SK-N-SH (cell line): Measurements from ENCODE around the gene CEP290.

Source experiments
- REST ChIP-seq: IDR thresholded peaks from 2 replicates; pipeline ENCODE4 v1.6.1; 2012; ENCODE audit warnings: mild to moderate bottlenecking, low read depth, low read length, moderate library complexity
- USF2 ChIP-seq: fragments of 150-350 bp; IDR thresholded peaks from 2 replicates; pipeline ENCODE4 v1.6.1; 2017; ENCODE audit warnings: antibody characterized with exemption, low read length, low read depth, borderline replicate concordance

DNA sequence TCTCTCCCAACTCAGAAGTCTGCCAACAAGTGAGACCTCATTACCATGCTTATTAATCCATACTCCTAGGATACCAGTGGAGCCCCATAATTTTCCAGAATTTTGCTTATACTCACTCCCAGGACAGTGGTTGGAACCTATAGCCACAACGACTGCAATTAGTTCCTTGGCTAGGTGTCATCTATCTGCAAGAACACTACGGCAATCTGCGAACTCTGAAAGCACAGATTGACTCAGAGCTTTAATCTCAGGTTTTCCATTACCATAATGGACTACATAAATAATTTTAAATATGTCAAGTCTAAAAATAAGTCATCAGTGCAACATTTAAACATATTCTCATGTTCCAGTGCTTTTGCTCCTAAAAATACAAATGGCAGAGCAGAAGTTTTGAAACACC is 33.7 kb upstream of the CEP290 start:
- TF ChIP-seq REST (no peak), USF2 (no peak)
